Muscle layer of colon (tissue), 2 donors: ENCODE results near the gene RBM4B.

Experiments used
- H3K27ac ChIP-seq: one replicate; pipeline ENCODE4 v1.7.0; 2013; ENCODE audit warnings: low read depth, mild to moderate bottlenecking, low read length, moderate library complexity
- H3K27me3 ChIP-seq, 2 donors: one replicate each; pipeline ENCODE4 v1.7.0; 2013; ENCODE audit warnings: low read length in 2 of 2, mild to moderate bottlenecking in 2 of 2; ENCODE audit not compliant: insufficient read depth in 2 of 2, control insufficient read depth in 1 of 2
- H3K36me3 ChIP-seq: one replicate; pipeline ENCODE4 v1.7.0; 2013; ENCODE audit warnings: mild to moderate bottlenecking, low read length; ENCODE audit not compliant: insufficient read depth
- H3K4me1 ChIP-seq: one replicate; pipeline ENCODE4 v1.7.0; 2013; ENCODE audit warnings: mild to moderate bottlenecking, low read length; ENCODE audit not compliant: insufficient read depth
- H3K4me3 ChIP-seq, 2 donors: one replicate each; pipeline ENCODE4 v1.7.0; 2013; ENCODE audit warnings: low read length in 2 of 2, low read depth in 1 of 2, mild to moderate bottlenecking in 1 of 2, moderate library complexity in 1 of 2
- H3K9ac ChIP-seq: one replicate; pipeline ENCODE4 v1.7.0; 2013; ENCODE audit warnings: low read length
- H3K9me3 ChIP-seq: one replicate; pipeline ENCODE4 v1.7.0; 2013; ENCODE audit warnings: mild to moderate bottlenecking, low read length
- donor health status: abdominal sarcoma.
- donor health status: Adenocarcinoma of cecum.

RBM4B gene

DNA sequence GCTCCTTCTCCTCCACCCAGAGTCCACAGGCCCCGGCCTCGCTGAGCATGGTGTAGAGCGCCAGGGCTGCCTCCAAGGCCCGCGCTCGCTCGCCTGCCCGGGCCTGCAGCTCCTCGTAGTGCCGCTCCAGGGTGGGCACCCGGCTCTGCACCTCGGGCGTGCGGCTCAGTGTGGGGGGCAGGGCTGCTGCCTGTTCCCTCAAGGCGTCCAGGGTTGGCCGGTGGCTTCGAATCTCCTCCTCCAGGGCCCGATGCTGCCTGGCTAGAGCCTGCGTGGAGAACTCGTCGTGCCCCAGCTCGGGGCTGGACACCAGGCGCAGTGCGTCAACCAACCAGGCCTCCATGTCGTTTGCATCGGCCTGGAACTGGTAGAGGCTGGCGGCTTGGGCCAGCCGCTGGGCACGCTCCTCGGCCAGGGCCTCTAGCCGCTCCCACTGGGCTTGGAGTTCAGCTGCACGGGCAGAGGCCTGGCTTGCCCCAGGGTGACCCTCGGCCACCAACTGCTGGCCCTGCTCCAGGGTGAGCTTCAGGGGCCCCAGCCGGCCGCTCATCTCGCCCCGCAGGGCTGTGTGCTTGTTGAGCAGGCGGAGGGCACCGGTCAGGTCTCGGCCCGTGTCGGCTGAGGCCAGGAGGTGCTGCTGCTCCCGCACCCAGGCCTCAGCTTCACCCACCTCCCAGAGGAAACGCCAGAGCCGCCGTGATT lies 27.1 kb upstream of the RBM4B start:
- Histone ChIP-seq H3K36me3 (no peaks in the 10 kb centered on the region), H3K4me3 (no peak overlapping the region), H3K9me3 (no peaks in the 10 kb centered on the region), H3K9ac (no peak overlapping the region), H3K4me1 (no peaks in the 10 kb centered on the region), H3K27me3 (no peaks in the 10 kb centered on the region), H3K27ac (no peak overlapping the region)

DNA sequence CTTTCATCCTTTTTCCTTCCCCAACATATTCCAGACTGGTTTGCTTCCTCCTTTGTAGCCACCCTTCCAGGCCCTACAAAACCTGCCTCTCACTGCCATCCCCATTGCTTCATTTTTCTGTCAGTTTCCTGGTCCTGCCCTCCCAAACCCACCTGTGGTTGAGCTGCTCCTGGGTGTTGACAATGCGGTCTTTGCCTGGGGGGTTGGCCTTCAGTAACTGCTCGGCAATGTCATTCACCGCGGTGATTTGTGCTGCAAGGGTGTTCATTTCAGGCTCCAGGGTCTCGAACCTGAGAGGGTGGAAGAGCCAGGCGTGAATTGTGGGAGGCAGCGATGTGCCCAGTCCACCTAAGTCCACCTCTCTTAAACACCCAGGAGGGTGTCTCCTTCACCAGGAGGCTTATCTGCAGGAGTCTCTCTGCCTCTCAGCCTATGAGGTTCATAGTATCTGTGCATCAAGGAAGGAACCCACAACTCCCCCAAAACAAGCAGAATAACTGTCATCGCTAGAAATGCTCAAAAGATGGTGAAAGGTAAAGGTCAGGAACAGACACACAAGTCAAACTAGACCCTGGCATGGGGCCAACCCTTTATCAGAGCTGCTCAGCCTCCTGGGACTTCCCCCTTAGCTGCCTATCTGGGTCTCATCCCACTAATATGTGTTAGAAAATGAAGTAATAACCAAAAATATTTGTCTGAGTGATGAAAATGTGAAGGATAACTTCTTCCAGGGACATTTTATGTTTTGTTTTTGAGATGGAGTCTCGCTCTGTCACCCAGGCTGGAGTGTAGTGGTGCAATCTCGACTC lies 23.9 kb upstream of the RBM4B start:
- Histone ChIP-seq H3K9ac (no peak overlapping the region), H3K27ac (no peak overlapping the region), H3K36me3 (no peaks in the 10 kb centered on the region)

DNA sequence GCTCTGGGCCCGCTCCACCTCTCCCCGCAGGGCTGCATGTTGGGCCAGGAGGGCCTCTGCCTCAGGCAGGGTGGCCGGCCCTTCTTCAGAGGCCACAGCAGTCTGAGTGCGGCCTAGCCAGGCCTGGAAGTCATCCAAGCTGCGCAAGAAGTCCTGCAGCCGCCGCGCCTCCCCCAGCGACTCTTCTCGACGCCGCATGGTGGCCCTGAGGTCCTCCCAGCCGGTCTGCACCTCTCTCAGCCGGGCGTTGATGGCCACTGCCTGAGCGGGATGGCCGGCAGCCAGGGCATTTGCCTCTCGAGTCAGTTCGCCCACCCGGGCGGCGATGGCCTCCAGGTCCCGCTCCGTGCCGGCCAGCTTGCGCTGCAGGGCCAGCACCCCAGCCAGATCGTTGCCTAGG lies 23.1 kb upstream of the RBM4B start:
- no peaks in the 10 kb centered on the region for H3K9me3 ChIP-seq
- H3K4me3 ChIP-seq = no peak overlapping the region
- H3K27me3 ChIP-seq = no peaks in the 10 kb centered on the region
- no peak overlapping the region for H3K27ac ChIP-seq
- no peaks in the 10 kb centered on the region for H3K36me3 ChIP-seq
- H3K4me1 ChIP-seq = no peaks in the 10 kb centered on the region
- H3K9ac ChIP-seq = no peak overlapping the region

More for the DNA sequence above, 23.9 kb upstream of the RBM4B start:
- no peaks in the 10 kb centered on the region for H3K27me3 ChIP-seq
- no peaks in the 10 kb centered on the region for H3K4me1 ChIP-seq
- H3K9me3 ChIP-seq = no peaks in the 10 kb centered on the region
- H3K4me3 ChIP-seq = no peak overlapping the region

DNA sequence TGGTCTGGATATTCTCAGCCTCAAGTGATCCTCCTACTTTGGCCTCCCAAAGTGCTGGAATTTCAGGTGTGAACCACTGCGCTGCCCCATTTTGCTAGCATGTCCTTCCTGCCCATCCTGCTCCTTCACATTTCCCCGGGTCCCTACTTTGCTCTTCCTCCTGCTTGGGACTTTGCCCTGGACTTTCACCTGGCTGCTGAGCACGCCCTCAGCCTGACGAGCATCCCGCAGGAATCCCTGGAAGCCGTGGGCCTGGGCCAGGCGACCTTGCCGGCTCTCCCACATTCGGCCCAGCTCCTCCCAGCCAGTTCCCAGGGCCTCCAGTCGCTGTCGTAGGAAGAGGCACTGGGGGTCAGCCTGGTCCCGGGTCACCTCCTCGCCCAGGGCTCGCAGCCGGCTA lies 22.6 kb upstream of the RBM4B start:
- H3K9ac ChIP-seq = no peak overlapping the region
- H3K27me3 ChIP-seq = no peaks in the 10 kb centered on the region
- no peak overlapping the region for H3K27ac ChIP-seq
- H3K4me3 ChIP-seq = no peak overlapping the region
- no peaks in the 10 kb centered on the region for H3K9me3 ChIP-seq
- H3K4me1 ChIP-seq = no peaks in the 10 kb centered on the region
- no peaks in the 10 kb centered on the region for H3K36me3 ChIP-seq

- Histone ChIP-seq H3K4me1 (no peaks in the 10 kb centered on the region), H3K27ac (no peak overlapping the region), H3K9ac (no peak overlapping the region), H3K4me3 (no peak overlapping the region), H3K27me3 (no peaks in the 10 kb centered on the region), H3K36me3 (no peaks in the 10 kb centered on the region), H3K9me3 (no peaks in the 10 kb centered on the region)
These were observed 20.8 kb upstream of the RBM4B start for GRCh38 chr11:66698491-66698890.

DNA sequence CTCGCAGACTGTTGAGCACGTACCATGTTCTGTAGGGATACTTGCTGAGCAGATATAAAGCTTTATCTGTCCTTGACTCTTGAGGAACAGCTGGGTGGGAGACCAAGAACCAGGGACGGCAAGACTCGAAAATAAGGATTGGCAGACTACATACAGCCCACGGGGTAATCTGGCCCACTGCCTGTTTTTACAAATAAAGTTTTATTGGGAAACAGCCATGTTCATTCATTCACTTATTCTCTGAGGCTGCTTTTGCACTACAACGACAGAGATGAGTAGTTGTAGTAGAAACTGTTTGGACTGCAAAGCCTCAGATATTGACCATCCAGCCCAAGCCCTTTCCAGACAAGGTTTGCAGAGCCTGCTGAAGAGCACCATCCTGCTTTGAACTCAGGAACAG lies 20.3 kb upstream of the RBM4B start:
- H3K4me1 ChIP-seq = no peaks in the 10 kb centered on the region
- no peaks in the 10 kb centered on the region for H3K27me3 ChIP-seq
- no peak overlapping the region for H3K27ac ChIP-seq
- H3K9me3 ChIP-seq = no peaks in the 10 kb centered on the region
- no peak overlapping the region for H3K4me3 ChIP-seq
- no peak overlapping the region for H3K9ac ChIP-seq
- no peaks in the 10 kb centered on the region for H3K36me3 ChIP-seq

- Histone ChIP-seq H3K27me3 (no peaks in the 10 kb centered on the region), H3K4me3 (no peak overlapping the region), H3K9me3 (no peaks in the 10 kb centered on the region), H3K4me1 (no peaks in the 10 kb centered on the region), H3K27ac (no peak overlapping the region), H3K36me3 (no peaks in the 10 kb centered on the region), H3K9ac (no peak overlapping the region)
These were observed 18.5 kb upstream of the RBM4B start for GRCh38 chr11:66696146-66696545.

- H3K27me3 ChIP-seq = no peaks in the 10 kb centered on the region
- H3K36me3 ChIP-seq = no peaks in the 10 kb centered on the region
- H3K4me3 ChIP-seq = no peak overlapping the region
- H3K9ac ChIP-seq = no peak overlapping the region
- no peaks in the 10 kb centered on the region for H3K4me1 ChIP-seq
- no peak overlapping the region for H3K27ac ChIP-seq
- H3K9me3 ChIP-seq = no peaks in the 10 kb centered on the region
These were observed 17.1 kb upstream of the RBM4B start for GRCh38 chr11:66694732-66695207.

GRCh38 chr11:66694056-66694410 lies 16.3 kb upstream of the RBM4B start:
- no peaks in the 10 kb centered on the region for H3K9me3 ChIP-seq
- no peaks in the 10 kb centered on the region for H3K4me1 ChIP-seq
- H3K9ac ChIP-seq = no peak overlapping the region
- H3K36me3 ChIP-seq = no peaks in the 10 kb centered on the region
- H3K27ac ChIP-seq = no peak overlapping the region
- H3K4me3 ChIP-seq = no peak overlapping the region
- H3K27me3 ChIP-seq = no peaks in the 10 kb centered on the region

DNA sequence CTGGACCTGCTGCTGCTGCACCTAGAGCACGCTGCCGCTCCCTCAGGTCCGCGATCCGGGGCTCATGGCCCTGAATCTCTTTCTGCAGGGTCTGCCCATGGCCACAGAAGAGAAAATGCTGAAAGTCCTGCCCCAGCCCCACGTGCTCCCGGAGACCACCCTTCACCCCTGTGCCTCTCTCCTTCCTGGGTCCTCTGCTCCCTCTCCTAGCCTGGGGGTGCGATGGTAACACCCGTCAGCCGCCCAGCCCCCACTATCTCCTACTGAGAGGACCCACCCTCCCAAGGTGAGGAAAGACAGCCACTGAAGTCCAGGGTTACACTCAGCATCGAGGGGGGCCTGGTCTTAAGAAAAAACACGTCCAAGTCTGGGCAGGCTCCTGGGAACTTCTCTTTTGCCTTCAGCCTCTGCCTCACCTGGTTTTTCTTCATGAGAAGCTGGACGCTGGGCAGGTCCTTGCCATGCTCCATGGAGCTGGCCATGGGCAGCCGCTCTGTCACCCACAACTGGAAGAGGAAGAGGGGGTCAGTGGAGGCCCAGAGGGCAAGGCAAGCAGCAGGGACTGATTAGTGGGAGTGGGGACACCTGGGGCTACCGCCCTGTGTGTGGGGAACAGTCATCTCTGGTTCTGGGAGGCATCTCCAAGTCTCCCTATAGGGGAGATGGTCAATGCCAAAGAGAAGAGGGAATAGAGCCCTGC lies 15.8 kb upstream of the RBM4B start:
- Histone ChIP-seq H3K27ac (no peak overlapping the region), H3K36me3 (no peaks in the 10 kb centered on the region), H3K9ac (no peak overlapping the region)

GRCh38 chr11:66692871-66693331 lies 15.2 kb upstream of the RBM4B start:
- Histone ChIP-seq H3K9ac (no peak overlapping the region), H3K9me3 (no peaks in the 10 kb centered on the region), H3K4me3 (no peak overlapping the region), H3K27ac (no peak overlapping the region), H3K36me3 (no peaks in the 10 kb centered on the region), H3K4me1 (no peaks in the 10 kb centered on the region), H3K27me3 (no peaks in the 10 kb centered on the region)

More for the DNA sequence above, 15.8 kb upstream of the RBM4B start:
- Histone ChIP-seq H3K4me1 (no peaks in the 10 kb centered on the region), H3K9me3 (no peaks in the 10 kb centered on the region), H3K27me3 (no peaks in the 10 kb centered on the region), H3K4me3 (no peak overlapping the region)
